ENCODE results near the gene XRCC3.

Gene XRCC3

GRCh38 chr14:103684871-103685270 is 30.4 kb downstream of the XRCC3 start:
- Histone ChIP-seq H3K27me3 (no peaks in the 10 kb centered on the region), H3K27ac (no peak overlapping the region), H3K4me3 (ENCODE audit: low read depth in 1 of 2, low read length in 1 of 2) (no peak overlapping the region), H3K4me1 (ENCODE audit: control insufficient read depth in 1 of 2, insufficient read depth in 1 of 2, low read depth in 1 of 2, low read length in 1 of 2) (no peaks in the 10 kb centered on the region), H3K9me3 (no peaks in the 10 kb centered on the region), H3K36me3 (peaks cover 98% of the 10 kb centered on the region)
- TF ChIP-seq CTCF (IDR thresholded peaks at IDR 0.05), result no peak

GRCh38 chr14:103684471-103684870 is 30.8 kb downstream of the XRCC3 start:
- Histone ChIP-seq H3K9me3 (no peaks in the 10 kb centered on the region), H3K27me3 (no peaks in the 10 kb centered on the region), H3K27ac (no peak overlapping the region), H3K4me1 (ENCODE audit: control insufficient read depth in 1 of 2, insufficient read depth in 1 of 2, low read depth in 1 of 2, low read length in 1 of 2) (no peaks in the 10 kb centered on the region), H3K36me3 (peaks cover 98% of the 10 kb centered on the region), H3K4me3 (ENCODE audit: low read depth in 1 of 2, low read length in 1 of 2) (no peak overlapping the region)
- TF ChIP-seq CTCF (IDR thresholded peaks at IDR 0.05), result no peak

- Histone ChIP-seq H3K36me3 (peaks cover 98% of the 10 kb centered on the region), H3K4me3 (ENCODE audit: low read depth in 1 of 2, low read length in 1 of 2) (no peak overlapping the region), H3K27ac (no peak overlapping the region), H3K9me3 (no peaks in the 10 kb centered on the region), H3K4me1 (ENCODE audit: control insufficient read depth in 1 of 2, insufficient read depth in 1 of 2, low read depth in 1 of 2, low read length in 1 of 2) (no peaks in the 10 kb centered on the region), H3K27me3 (no peaks in the 10 kb centered on the region)
- no peak for TF ChIP-seq CTCF (IDR thresholded peaks at IDR 0.05)
Measured at GRCh38 chr14:103683139-103683538, 32.1 kb downstream of the XRCC3 start.

GRCh38 chr14:103680491-103681231 is 34.6 kb downstream of the XRCC3 start:
- peaks cover 98% of the 10 kb centered on the region for H3K36me3 ChIP-seq
- H3K4me1 ChIP-seq (ENCODE audit: control insufficient read depth in 1 of 2, insufficient read depth in 1 of 2, low read depth in 1 of 2, low read length in 1 of 2), result no peaks in the 10 kb centered on the region
- no peak overlapping the region for H3K4me3 ChIP-seq (ENCODE audit: low read depth in 1 of 2, low read length in 1 of 2)
- H3K9me3 ChIP-seq, result no peaks in the 10 kb centered on the region
- H3K27me3 ChIP-seq, result no peaks in the 10 kb centered on the region
- TF ChIP-seq CTCF (IDR thresholded peaks at IDR 0.05), result no peak
- H3K27ac ChIP-seq, result no peak overlapping the region

- Histone ChIP-seq H3K4me3 (ENCODE audit: low read depth in 1 of 2, low read length in 1 of 2) (no peak overlapping the region), H3K27ac (no peak overlapping the region), H3K4me1 (ENCODE audit: control insufficient read depth in 1 of 2, insufficient read depth in 1 of 2, low read depth in 1 of 2, low read length in 1 of 2) (no peaks in the 10 kb centered on the region), H3K9me3 (no peaks in the 10 kb centered on the region), H3K36me3 (peaks cover 98% of the 10 kb centered on the region), H3K27me3 (no peaks in the 10 kb centered on the region)
- no peak for TF ChIP-seq CTCF (IDR thresholded peaks at IDR 0.05)
Measured at GRCh38 chr14:103679351-103679750, 35.9 kb downstream of the XRCC3 start.

All from neutrophil (primary cell).